ENCODE data around the gene DAB2IP.

The DAB2IP gene

DNA sequence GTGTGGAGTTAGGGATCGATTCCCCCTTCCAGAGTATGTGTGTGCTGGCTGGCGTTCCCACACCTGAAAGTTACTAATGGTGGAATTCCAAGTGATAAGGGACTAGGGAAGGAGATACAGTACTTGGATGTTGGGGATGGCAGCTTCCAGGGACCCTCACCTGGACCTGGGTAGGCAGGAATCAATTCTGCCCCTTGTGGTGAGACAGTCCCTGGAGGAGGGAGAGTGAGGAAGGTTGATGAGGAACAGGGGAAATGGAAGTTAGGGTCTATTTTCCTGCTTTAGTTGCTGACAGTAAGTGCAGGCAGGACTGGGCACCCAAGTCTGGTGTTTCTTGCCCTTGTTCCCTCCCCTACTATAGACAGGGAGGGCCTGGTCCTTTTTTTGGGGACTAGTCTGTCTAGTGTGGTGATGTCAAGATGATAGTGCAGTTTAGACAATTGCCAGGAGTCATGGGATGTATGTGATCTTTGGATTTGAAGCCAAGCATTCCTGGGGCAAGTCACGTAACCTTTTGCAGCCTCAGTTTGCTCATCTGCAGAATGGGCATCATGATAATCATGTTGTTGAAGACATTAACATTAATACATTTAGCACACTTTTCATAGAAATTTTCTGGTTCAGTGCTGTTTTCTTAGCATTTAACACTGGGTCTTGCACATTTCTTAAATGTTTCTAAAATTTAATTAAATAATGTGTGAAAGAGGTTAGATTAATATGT lies 51.7 kb downstream of the DAB2IP start:
- DNase-seq (ENCODE audit: low read depth), result no peak

GRCh38 chr9:121704281-121704680 lies 52.8 kb downstream of the DAB2IP start:
- DNase-seq (ENCODE audit: low read depth), result no peak

DNA sequence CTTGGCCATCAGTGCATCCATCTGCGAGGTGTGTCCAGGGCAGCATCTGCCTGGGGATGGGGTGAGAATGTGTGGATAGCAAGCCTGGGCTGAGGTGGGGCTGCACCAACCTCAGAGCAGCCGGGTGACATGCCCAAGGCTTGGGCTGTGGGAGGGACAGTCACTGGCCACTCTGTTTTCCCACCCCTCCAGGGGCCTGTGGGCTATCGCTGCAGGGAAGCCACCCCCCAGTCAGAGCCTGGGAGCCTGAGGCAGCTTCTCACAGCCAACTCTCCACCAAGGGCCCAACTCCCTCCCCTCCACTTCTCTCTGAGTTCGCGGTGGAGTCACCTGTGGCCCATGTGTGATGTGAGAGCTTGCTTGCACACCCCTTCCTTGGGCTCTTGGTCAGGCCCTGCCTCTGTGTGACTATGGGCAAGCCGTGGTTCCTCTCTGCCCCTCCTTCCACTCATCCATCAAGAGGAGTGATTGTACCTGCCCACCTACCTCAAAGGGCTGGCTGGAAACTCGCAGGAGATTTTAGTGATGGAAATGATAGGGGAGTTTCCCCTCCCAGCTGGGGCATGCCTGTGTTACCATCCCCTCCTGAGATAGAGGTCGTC lies 54.8 kb downstream of the DAB2IP start:
- DNase-seq (ENCODE audit: low read depth), result no peak

- DNase-seq (ENCODE audit: low read depth), result no peak
Measured at GRCh38 chr9:121707477-121708424, 56.3 kb downstream of the DAB2IP start.

- no peak for DNase-seq (ENCODE audit: low read depth)
Measured at GRCh38 chr9:121708768-121709488, 57.5 kb downstream of the DAB2IP start.

DNA sequence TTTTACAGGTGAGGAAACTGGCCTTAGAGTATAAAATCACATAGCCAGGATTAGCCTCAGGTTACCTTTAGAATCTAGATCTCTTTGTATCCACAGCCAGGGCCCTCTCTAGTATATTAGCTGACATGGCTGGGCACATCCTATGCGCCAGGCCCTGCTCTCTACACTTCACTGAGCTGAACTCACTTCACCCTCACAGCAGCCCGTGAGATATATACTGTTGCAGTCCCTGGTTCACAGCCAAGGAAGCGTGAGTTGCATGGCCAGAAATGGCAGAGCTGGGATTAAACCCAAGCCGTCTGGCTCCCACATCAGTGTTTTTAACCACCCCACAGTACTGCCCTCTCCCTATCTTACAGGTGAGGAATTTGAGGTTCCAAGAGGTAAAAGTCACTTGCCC lies 58.4 kb downstream of the DAB2IP start:
- no peak for DNase-seq (ENCODE audit: low read depth)

GRCh38 chr9:121711281-121711680 lies 59.8 kb downstream of the DAB2IP start:
- DNase-seq (ENCODE audit: low read depth), result no peak

- DNase-seq (ENCODE audit: low read depth), result no peak
Measured at GRCh38 chr9:121711797-121712196, 60.4 kb downstream of the DAB2IP start.

DNA sequence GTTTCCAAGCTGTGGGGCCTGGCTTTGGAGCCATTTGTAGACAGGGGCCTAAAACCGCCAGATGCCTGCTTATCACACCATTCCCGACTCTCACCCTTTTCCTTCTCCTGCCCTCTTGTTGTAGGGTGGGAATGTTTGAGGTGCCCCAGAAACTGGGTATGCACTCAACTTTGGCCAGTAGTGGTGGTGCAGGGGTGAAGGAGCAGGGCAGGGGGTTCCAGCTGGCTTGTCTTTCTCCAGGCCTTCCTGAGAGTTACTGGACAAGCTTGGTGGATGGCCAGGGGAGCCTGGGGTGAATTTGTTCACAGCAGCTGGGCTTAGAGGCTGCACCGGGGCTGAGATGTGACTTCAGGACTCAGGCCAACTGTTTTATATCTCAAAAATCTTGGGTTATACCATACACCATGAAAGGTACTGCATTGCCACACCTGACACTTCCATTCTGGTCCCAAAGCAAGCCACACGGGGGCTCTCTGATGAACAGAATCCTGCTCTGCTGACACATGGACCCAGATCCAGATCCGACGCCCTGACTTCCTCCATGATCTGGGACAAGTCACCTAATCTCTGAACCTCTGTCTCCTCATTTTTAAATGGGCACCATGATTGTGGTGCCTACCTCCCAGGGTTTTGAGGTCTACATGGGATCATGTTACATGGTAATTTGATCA lies 62.1 kb downstream of the DAB2IP start:
- no peak for DNase-seq (ENCODE audit: low read depth)

DNA sequence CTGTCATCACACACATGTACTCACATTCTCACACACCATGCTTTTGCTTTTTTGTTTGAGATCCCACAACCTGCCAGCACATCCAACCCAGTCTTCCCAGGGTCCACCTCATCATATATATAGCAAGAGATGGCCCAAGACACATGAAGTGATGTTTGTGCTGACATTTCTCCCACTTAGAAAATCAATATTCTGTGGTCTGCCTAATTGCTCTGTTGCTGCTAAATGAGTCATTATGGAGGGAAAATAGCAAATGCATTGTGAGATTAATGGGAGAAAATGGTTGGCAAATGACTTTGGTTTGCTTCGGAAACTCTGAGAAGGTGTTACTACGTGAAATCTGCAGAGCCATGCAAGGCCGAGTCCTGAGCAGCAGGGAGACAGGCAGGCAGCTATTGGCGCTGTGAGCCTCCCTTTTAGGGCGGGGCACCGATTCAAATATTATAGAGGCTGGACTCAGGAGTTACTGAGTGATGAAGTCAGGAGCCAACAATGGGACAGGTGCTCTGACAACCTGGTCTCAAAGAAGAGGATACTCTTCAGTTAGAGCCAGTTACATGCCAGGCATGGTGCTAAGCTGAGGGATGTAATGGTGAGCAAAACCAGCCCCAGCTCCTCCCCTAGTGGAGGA lies 62.8 kb downstream of the DAB2IP start:
- DNase-seq (ENCODE audit: low read depth), result no peak

- DNase-seq (ENCODE audit: low read depth), result no peak
Measured at GRCh38 chr9:121714873-121715272, 63.4 kb downstream of the DAB2IP start.

DNA sequence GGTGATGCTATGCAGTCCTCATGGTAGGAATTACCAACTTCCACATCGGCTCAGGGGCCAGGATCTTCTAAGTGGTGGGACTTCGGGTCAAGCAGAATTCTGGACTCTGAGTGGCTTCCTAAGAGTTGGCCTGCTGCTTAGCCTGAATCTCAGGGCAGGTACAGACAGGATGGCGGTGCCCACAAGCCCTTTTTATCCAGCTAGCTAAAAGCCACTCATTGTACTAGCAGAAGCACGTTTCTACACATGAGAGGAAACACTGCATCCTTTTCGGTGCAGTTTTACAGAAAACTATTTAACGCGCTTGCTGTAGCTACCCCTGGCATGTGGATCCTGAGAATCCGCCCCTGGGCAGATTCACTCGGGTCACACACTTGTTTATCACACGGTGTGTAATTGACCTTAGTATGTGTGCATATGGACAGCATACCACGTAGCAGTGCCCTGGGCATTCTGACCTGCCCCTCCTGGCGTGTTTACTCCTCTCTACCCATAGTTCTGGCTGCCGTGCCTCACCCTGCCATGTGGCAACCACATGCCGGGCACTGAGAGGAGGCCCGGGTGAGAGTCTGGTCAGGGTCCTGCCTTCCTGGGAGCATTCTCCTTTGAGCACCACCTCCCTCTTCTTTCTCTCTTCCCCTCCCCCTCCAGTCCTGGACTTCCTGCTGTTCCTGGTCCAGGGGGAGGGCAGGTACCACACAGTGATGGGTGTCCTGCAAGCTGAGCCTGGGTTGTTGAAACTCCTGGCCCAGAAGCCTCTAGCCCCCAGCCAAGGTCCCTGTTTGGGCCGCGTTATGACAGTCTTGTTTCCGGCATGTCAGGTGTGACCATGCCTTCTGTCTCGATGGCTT lies 65.9 kb downstream of the DAB2IP start:
- DNase-seq (ENCODE audit: low read depth), result no peak

DNA sequence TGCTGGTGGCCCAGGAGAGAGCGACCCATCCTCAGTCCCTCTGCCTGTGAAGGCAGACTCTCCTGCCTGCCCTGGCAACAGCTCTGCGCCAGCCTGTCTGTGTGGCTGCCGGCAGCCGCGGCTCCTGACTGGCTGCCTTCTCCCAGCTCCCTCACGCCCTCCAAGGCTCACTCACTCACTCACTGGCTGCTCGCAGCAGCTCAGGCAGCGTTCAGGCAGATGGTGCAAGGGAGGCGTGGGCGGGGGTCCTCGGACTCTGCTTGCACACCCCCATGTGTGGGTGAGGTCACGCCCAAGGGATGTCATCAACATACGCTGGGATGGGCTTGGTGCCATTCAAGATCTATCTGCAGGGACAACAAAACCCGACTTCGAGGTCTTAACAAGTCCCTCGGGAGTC lies 66.7 kb downstream of the DAB2IP start:
- DNase-seq (ENCODE audit: low read depth), result no peak

- DNase-seq (ENCODE audit: low read depth), result no peak
Measured at GRCh38 chr9:121718501-121718900, 67.1 kb downstream of the DAB2IP start.

DNA sequence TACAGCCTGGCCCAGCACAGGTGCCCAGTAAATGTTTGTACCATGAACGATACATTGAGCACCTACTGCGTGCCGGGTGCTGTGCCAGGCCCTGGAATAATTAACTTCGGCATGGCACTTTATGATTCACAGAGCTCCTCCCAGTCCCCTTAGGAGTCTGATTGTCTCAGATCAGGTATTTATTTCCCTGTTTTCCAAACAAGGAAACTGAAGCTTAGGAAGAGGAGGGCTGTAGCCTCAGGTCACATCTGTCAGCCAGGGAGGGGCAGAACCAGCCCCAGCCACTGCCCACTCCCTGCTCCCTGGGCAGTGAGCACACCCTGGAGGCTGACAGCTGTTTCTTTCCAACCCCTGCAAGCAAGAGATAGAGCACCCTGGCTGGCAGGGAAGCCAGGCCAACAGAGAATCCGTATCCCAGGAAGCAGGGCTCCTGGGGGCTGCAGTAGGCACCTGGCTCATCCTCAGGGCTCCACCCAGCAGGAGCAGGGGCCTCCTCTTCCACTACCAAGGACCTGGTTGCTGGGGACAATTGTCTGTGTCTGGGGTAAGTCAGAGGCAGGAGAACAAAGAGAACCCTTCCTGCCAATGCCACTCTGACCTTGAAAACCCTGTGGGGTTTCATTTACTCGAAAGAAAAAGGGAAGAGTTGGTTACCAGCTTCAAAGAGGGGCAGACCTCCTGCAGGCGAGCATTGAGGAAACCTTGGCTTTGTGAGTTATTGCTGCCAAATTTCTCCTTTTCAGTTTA lies 69.0 kb downstream of the DAB2IP start:
- no peak for DNase-seq (ENCODE audit: low read depth)

DNA sequence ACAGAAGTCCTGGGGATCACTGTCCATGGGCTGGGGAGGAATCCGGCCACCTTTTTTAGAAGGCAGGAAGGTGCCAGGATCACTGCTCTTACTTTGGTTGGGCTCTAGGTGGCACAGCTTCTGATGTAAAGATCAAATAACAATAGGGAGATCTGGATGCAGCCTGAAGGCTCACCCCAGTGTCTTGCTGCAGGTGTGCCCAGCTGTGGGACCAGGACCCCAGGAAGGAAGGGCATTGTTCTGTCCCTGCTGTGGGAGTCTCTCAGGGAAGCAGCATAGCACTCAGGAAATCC lies 69.6 kb downstream of the DAB2IP start:
- no peak for DNase-seq (ENCODE audit: low read depth)

DNA sequence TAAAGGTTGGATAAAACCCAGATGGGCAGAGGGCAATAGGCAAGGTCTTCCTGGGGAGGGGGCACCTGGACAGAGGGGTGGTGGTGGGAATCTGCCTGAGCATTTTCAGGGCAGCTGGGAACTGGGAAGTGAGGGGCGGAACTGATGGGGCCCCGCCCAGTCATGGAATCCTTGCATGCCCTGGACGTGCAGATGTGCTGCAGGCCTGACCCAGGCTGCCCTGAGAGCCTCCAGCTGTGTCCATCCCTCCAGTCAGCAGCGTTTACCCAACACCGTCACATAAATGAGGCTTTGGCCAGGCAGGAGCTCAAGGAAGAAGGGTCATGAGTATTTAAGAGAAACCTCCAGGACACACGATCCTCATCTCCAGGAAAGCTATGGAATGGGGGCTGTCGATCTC lies 70.3 kb downstream of the DAB2IP start:
- DNase-seq (ENCODE audit: low read depth), result no peak

- DNase-seq (ENCODE audit: low read depth), result no peak
Measured at GRCh38 chr9:121725008-121725775, 73.8 kb downstream of the DAB2IP start.

All from stimulated activated CD8-positive, alpha-beta memory T cell treated with anti-CD3 and anti-CD28 coated beads, Interleukin-15, amount 100 ng/mL, for 1 hour (primary cell).